HL-60 (cell line): ENCODE data around the gene TMPRSS13.

ENCODE experiments used
- DNase-seq, 2 experiments: peaks; one replicate each; pipeline ENCODE4 v3.0.0-alpha.2; 2010 to 2020; ENCODE audit warnings: low read depth in 1 of 2, low spot score in 1 of 2
- H3K27ac ChIP-seq: fragments of 250-450 bp; sonication (Bioruptor Pico); replicated peaks from 2 replicates; pipeline ENCODE4 v1.5.1; 2020; ENCODE audit warnings: mild to moderate bottlenecking, moderate library complexity
- H3K27me3 ChIP-seq: fragments of 250-450 bp; sonication (Bioruptor Pico); 2 replicates; pipeline ENCODE4 v1.5.1; 2021; ENCODE audit warnings: mild to moderate bottlenecking, moderate library complexity; ENCODE audit not compliant: insufficient read depth, poor library complexity, severe bottlenecking
- H3K4me3 ChIP-seq: replicated peaks from 2 replicates; pipeline ENCODE4 v1.5.1; 2011; ENCODE audit warnings: mild to moderate bottlenecking, control low read depth, low read length; ENCODE audit not compliant: insufficient read depth
- CTCF ChIP-seq: IDR thresholded peaks from one replicate; pipeline ENCODE4 v1.5.1; 2011; ENCODE audit warnings: low read length, control low read depth, inconsistent platforms; ENCODE audit not compliant: insufficient read depth
- GABPA ChIP-seq: IDR thresholded peaks from 2 replicates; pipeline ENCODE4 v1.6.1; 2012; ENCODE audit warnings: low read depth
- POLR2AphosphoS5 ChIP-seq: IDR thresholded peaks from 2 replicates; pipeline ENCODE4 v1.6.1; 2012; ENCODE audit warnings: low read depth
- REST ChIP-seq: IDR thresholded peaks from 2 replicates; pipeline ENCODE4 v1.6.1; 2012; ENCODE audit warnings: low read depth; ENCODE audit not compliant: insufficient replicate concordance
- SPI1 ChIP-seq: IDR thresholded peaks from 2 replicates; pipeline ENCODE4 v1.6.1; 2012; ENCODE audit warnings: low read depth, mild to moderate bottlenecking, borderline replicate concordance

The TMPRSS13 gene

DNA sequence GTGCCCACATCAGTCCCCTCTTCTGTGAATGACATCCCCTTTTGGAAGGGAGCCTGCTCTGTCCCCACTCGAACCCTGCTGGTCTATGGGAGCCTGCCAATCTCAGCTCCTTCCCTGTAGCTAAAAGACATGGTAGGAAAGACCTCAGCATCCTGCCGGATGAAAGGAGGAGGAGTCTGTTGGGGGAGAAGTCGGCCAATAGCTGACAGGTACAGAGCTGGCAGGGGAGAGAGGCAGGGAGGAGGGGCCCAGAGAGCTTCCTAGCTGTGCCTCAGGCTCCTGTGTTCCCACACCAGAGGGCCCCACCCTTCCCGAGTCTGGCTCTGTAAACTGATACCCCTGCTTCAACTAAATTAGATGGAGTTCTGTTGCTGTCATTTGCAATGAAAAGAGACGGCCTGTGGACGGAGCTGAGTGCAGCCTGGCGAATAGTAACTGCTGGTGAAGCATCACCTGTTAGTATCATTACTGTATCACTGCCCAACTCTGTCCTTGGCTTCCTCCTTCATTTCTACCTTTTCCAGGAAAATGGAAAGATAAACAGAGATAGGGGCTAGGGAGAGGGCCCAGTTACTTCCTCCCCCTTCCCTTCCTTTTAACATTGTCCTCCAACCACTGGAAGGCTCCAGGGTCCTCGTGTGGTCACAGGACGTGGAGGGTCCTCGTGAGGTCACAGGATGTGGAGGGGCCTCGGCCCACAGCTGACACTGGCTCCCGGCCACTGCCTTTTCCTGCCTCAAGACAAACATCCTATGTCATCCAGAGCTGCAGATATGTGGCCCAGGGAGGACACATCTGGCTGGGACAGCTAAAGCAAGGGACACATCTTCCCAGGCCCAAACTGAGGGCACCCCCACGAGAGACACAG is 67.8 kb downstream of the TMPRSS13 start:
- Histone ChIP-seq H3K4me3 (no peak overlapping the region), H3K27ac (no peak overlapping the region), H3K27me3 (no peaks in the 10 kb centered on the region)
- no peak for DNase-seq
- no peak for TF ChIP-seq POLR2AphosphoS5

GRCh38 chr11:117860139-117860538 is 69.1 kb downstream of the TMPRSS13 start:
- Histone ChIP-seq H3K4me3 (no peak overlapping the region), H3K27ac (no peak overlapping the region), H3K27me3 (no peaks in the 10 kb centered on the region)
- no peak for DNase-seq
- TF ChIP-seq CTCF = no peak
- TF ChIP-seq POLR2AphosphoS5 = no peak
- TF ChIP-seq REST = no peak
- no peak for TF ChIP-seq GABPA
- TF ChIP-seq SPI1 = no peak

DNA sequence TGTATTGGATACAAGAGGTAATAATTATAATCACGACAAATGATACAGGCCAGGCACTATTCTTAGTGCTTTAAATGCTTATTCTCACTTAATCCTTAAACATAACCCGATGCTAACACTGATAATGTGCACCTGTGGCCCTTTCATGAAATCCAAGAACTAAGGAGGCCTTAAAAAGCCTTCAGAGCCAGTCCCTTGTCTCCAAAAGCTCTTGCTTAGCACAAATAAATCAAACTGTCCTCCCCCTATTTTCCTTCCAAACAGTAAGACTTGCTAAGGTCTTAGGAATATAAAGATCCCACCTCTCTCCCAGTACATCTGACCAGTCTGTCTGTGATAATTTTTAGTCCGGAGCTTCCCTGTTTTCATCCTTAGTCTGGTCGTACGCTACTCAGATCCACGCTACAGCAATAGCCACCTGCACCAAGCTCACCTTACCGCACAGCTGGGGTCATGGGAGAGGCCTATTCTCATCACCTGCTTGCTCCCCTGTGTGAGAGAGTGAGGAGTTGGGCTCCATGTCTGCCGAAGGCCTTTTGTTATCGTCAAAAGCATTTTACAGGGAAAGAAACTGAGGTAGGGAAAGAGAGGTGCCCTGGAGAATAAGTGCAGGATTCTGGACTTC is 69.6 kb downstream of the TMPRSS13 start:
- Histone ChIP-seq H3K4me3 (no peak overlapping the region), H3K27ac (no peak overlapping the region), H3K27me3 (no peaks in the 10 kb centered on the region)
- TF ChIP-seq CTCF = no peak
- no peak for TF ChIP-seq GABPA
- TF ChIP-seq REST = no peak
- no peak for TF ChIP-seq POLR2AphosphoS5
- no peak for TF ChIP-seq SPI1
- no peak for DNase-seq

- DNase-seq = no peak
- TF ChIP-seq GABPA = no peak
- no peak for TF ChIP-seq CTCF
- no peak for TF ChIP-seq REST
- TF ChIP-seq SPI1 = no peak
- TF ChIP-seq POLR2AphosphoS5 = no peak
- Histone ChIP-seq H3K4me3 (no peak overlapping the region), H3K27ac (no peak overlapping the region), H3K27me3 (no peaks in the 10 kb centered on the region)
Observed at GRCh38 chr11:117859061-117859460, 70.1 kb downstream of the TMPRSS13 start.
